Mammary epithelial cell (primary cell): ENCODE results near the gene RAPGEF4.

Experiments used
- EZH2 ChIP-seq: IDR thresholded peaks from 2 replicates; pipeline ENCODE4 v1.6.1; 2012; ENCODE audit warnings: low read length, inconsistent platforms, borderline replicate concordance
- TF ChIP-seq, protein P1 (sequence below), 2 donors: IDR thresholded peaks in 1 of 2; conservative IDR thresholded peaks in 1 of 2; 2 replicates each; pipeline ENCODE4 v1.5.1; 2011 to 2012; ENCODE audit warnings: inconsistent platforms in 2 of 2, low read length in 2 of 2, mild to moderate bottlenecking in 2 of 2, control low read depth in 1 of 2, low read depth in 1 of 2; ENCODE audit not compliant: insufficient read depth in 1 of 2; ENCODE audit errors: extremely low read depth in 1 of 2

GRCh38 chr2:172823261-172823850 is 87.7 kb downstream of the RAPGEF4 start:
- TF ChIP-seq, protein P1, sequence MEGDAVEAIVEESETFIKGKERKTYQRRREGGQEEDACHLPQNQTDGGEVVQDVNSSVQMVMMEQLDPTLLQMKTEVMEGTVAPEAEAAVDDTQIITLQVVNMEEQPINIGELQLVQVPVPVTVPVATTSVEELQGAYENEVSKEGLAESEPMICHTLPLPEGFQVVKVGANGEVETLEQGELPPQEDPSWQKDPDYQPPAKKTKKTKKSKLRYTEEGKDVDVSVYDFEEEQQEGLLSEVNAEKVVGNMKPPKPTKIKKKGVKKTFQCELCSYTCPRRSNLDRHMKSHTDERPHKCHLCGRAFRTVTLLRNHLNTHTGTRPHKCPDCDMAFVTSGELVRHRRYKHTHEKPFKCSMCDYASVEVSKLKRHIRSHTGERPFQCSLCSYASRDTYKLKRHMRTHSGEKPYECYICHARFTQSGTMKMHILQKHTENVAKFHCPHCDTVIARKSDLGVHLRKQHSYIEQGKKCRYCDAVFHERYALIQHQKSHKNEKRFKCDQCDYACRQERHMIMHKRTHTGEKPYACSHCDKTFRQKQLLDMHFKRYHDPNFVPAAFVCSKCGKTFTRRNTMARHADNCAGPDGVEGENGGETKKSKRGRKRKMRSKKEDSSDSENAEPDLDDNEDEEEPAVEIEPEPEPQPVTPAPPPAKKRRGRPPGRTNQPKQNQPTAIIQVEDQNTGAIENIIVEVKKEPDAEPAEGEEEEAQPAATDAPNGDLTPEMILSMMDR (conservative IDR thresholded peaks at IDR 0.05 in 1 of 2, IDR thresholded peaks at IDR 0.05 in 1 of 2; ENCODE audit: extremely low read depth in 1 of 2, insufficient read depth in 1 of 2, low read depth in 1 of 2, low read length in 2 of 2), result no peak
- TF ChIP-seq EZH2, result no peak
